ENCODE measurements around the gene RTN1. TPM values are rescaled to one million over a fixed set of nuclear protein-coding genes. Genes with fewer than 3 reads are reported as not detected.
"Not testable (repeated sequence)": the region's sequence is repeated elsewhere in the genome, so short reads cannot be mapped to it uniquely, and the experiment has no call there.

RTN1 gene
- total and polyA plus RNA-seq, 2 experiments from 2014 or later, result 4.2 to 4.3 TPM

- TF ChIP-seq ETS1 (IDR thresholded peaks at IDR 0.05) (no peak), JUNB (IDR thresholded peaks at IDR 0.05; ENCODE audit: unreplicated experiment) (no peak), ZNF331 (CRISPR knock-in tag; IDR thresholded peaks at IDR 0.05; ENCODE audit: low read depth) (no peak), STAT1 (IDR thresholded peaks at IDR 0.05; ENCODE audit: unreplicated experiment) (no peak)
These were observed 212.8 kb downstream of the RTN1 start (continued) for GRCh38 chr14:59657769-59658168.

GRCh38 chr14:59656473-59656872 lies 214.1 kb downstream of the RTN1 start:
- H3K27me3 Mint-ChIP-seq (ENCODE audit: insufficient read depth, low read depth, poor library complexity), result no peaks in the 10 kb centered on the region
- DNase-seq (ENCODE audit: low spot score), result no peak
- Histone ChIP-seq H3K36me3 (ENCODE audit: insufficient read depth) (no peaks in the 10 kb centered on the region), H3K27me3 (ENCODE audit: insufficient read depth) (no peaks in the 10 kb centered on the region), H3K4me1 (ENCODE audit: insufficient read depth) (no peaks in the 10 kb centered on the region), H3K9me2 (ENCODE audit: insufficient read depth) (no peaks in the 10 kb centered on the region), H3F3A (replicated peaks; ENCODE audit: low read depth) (no peaks in the 10 kb centered on the region), H3K4me3 (no peak overlapping the region), H3K27ac (ENCODE audit: low read depth) (no peak overlapping the region), H3K4me2 (no peak overlapping the region), H2AFZ (no peak overlapping the region), H3K79me2 (replicated peaks; ENCODE audit: insufficient read depth) (no peaks in the 10 kb centered on the region), H4K20me1 (replicated peaks; ENCODE audit: insufficient read depth) (no peaks in the 10 kb centered on the region)
- no peak overlapping the region for H3K4me3 Mint-ChIP-seq
- no peaks in the 10 kb centered on the region for H3K4me1 Mint-ChIP-seq
- TF ChIP-seq ETS1 (IDR thresholded peaks at IDR 0.05) (no peak), ZNF331 (CRISPR knock-in tag; IDR thresholded peaks at IDR 0.05; ENCODE audit: low read depth) (no peak), ZNF114 (CRISPR knock-in tag; IDR thresholded peaks at IDR 0.05) (no peak), CTCF (conservative IDR thresholded peaks at IDR 0.05; ENCODE audit: low read depth in 2 of 2) (no peak), EZH2phosphoT487 (IDR thresholded peaks at IDR 0.05; ENCODE audit: unreplicated experiment) (no peak), ZNF462 (CRISPR knock-in tag; IDR thresholded peaks at IDR 0.05) (no peak), EZH2 (IDR thresholded peaks at IDR 0.05; ENCODE audit: low read depth, unreplicated experiment) (no peak), POLR2AphosphoS5 (IDR thresholded peaks at IDR 0.05; ENCODE audit: low read depth) (no peak), JUNB (IDR thresholded peaks at IDR 0.05; ENCODE audit: unreplicated experiment) (no peak)
- no peaks in the 10 kb centered on the region; the same call in 2 of the 3 replicates for H3K36me3 Mint-ChIP-seq (ENCODE audit: low read depth)
- no peak overlapping the region for H3K27ac Mint-ChIP-seq
- no peak for ATAC-seq
- H3K9me3 Mint-ChIP-seq, result peaks cover 10% of the 10 kb centered on the region

GRCh38 chr14:59654131-59654530 lies 216.4 kb downstream of the RTN1 start:
- H3K36me3 ChIP-seq (ENCODE audit: insufficient read depth); H3K4me2 ChIP-seq; H3K4me3 Mint-ChIP-seq; H3K27me3 Mint-ChIP-seq (ENCODE audit: insufficient read depth, low read depth, poor library complexity); H3K4me1 ChIP-seq (ENCODE audit: insufficient read depth); H2AFZ ChIP-seq; H3K4me3 ChIP-seq; H3K9me2 ChIP-seq (ENCODE audit: insufficient read depth); H3K27me3 ChIP-seq (ENCODE audit: insufficient read depth); H4K20me1 ChIP-seq (replicated peaks; ENCODE audit: insufficient read depth); H3K79me2 ChIP-seq (replicated peaks; ENCODE audit: insufficient read depth); H3K4me1 Mint-ChIP-seq; H3K27ac ChIP-seq (ENCODE audit: low read depth); H3K36me3 Mint-ChIP-seq (ENCODE audit: low read depth); H3K27ac Mint-ChIP-seq; ATAC-seq; DNase-seq (ENCODE audit: low spot score); H3F3A ChIP-seq (replicated peaks; ENCODE audit: low read depth): not testable (repeated sequence)
- peaks cover 14% of the 10 kb centered on the region for H3K9me3 Mint-ChIP-seq
